HL-60/S4 treated with phorbol 12-myristate 13-acetate at 8.2 ng/mL for 4 days and 3 days (cell line): ENCODE results near the gene TSPAN18.

Experiments
- in situ Hi-C: fragments of 300-500 bp; cut with MboI; formaldehyde crosslinking; loops from 2 replicates; pipeline ENCODE4 v1.15.0; 2022; ENCODE audit warnings: low sequenced_read_pairs

The TSPAN18 gene

GRCh38 chr11:44949160-44950030 is 222.6 kb downstream of the TSPAN18 start:
- in situ Hi-C loops: loop anchor here (25.0 kb wide), 1 partner anchor 338 kb away; the partner anchor contains the start of gene SYT13

- in situ Hi-C loops: no loop called here
Measured at GRCh38 chr11:44950031-44950624, 223.4 kb downstream of the TSPAN18 start.

GRCh38 chr11:44950625-44951476 is 224.1 kb downstream of the TSPAN18 start, which contains the start of gene TP53I11:
TP53I11 (minus strand) TSS chr11:44950883; CDS start chr11:44938335, 12,548 bp downstream.
- in situ Hi-C loops: no loop called here

GRCh38 chr11:44952082-44952481 is 225.3 kb downstream of the TSPAN18 start:
- in situ Hi-C loops: no loop called here

- in situ Hi-C loops: no loop called here
Measured at GRCh38 chr11:44952500-44953260, 225.9 kb downstream of the TSPAN18 start.

- in situ Hi-C loops: no loop called here
Measured at GRCh38 chr11:44954051-44954906, 227.5 kb downstream of the TSPAN18 start.

- in situ Hi-C loops: no loop called here
Measured at GRCh38 chr11:44955015-44955738, 228.4 kb downstream of the TSPAN18 start.

GRCh38 chr11:44957040-44957515 is 230.3 kb downstream of the TSPAN18 start:
- in situ Hi-C loops: no loop called here

GRCh38 chr11:44957776-44958564 is 231.2 kb downstream of the TSPAN18 start:
- in situ Hi-C loops: no loop called here

GRCh38 chr11:44959064-44959463 is 232.3 kb downstream of the TSPAN18 start:
- in situ Hi-C loops: no loop called here

- in situ Hi-C loops: no loop called here
Measured at GRCh38 chr11:44960200-44960845, 233.6 kb downstream of the TSPAN18 start.

- in situ Hi-C loops: no loop called here
Measured at GRCh38 chr11:44962464-44962863, 235.7 kb downstream of the TSPAN18 start.

- in situ Hi-C loops: no loop called here
Measured at GRCh38 chr11:44963136-44963535, 236.4 kb downstream of the TSPAN18 start.

- in situ Hi-C loops: no loop called here
Measured at GRCh38 chr11:44963948-44964347, 237.2 kb downstream of the TSPAN18 start.

GRCh38 chr11:44964526-44965209 is 237.9 kb downstream of the TSPAN18 start:
- in situ Hi-C loops: no loop called here

- in situ Hi-C loops: no loop called here
Measured at GRCh38 chr11:44966694-44967093, 239.9 kb downstream of the TSPAN18 start.
